ENCODE data around the gene HPRT1. TPM values are rescaled to one million over a fixed set of nuclear protein-coding genes. Genes with fewer than 3 reads are reported as not detected.

Gene HPRT1
- total RNA-seq, 1 experiment from 2014 or later = 38.2 TPM

DNA sequence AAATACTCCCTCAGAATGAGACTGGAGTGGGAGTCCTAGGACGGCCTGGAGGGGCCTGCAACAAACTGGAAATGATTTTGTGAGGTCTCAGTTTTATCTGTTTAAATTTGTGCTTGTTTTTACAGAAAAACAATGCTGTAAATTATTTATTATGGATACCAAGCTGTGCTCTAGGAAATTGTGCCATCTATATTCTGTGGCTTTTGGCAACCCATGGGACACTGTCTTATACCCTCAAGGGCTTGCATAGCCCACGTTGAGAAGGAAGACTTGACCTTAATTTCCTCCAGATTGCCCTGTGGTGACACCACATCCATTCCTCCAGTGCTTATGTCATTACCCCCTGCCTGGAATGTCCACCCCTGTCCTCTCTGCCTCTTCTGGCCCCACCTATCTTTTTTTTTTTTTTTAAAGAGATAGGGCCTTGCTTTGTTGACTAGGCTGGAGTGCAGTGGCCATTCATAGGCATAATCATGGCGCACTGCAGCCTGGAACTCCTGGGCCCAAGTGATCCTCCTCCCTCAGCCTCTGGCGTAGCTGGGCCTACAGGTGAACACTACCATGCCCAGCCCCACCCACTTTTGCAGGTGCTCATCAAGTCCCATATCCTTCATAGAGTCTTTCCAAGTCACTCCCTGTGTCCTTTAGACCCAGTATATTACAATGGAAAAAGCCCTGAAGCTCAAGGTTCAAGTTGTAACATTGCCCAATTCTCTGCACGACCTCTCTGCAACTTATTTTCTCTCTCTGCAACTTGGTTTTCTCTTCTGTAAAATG is 77.4 kb downstream of the HPRT1 start:
- DNase-seq (ENCODE audit: low spot score) = no peak
- Mint-ChIP-seq H3K36me3 (no peaks in the 10 kb centered on the region), H3K4me3 (no peak overlapping the region), H3K9me3 (no peaks in the 10 kb centered on the region), H3K27me3 (ENCODE audit: low read depth) (peaks cover 13% of the 10 kb centered on the region), H3K27ac (no peak overlapping the region), H3K4me1 (peaks cover 23% of the 10 kb centered on the region)
- TF ChIP-seq, protein P1, sequence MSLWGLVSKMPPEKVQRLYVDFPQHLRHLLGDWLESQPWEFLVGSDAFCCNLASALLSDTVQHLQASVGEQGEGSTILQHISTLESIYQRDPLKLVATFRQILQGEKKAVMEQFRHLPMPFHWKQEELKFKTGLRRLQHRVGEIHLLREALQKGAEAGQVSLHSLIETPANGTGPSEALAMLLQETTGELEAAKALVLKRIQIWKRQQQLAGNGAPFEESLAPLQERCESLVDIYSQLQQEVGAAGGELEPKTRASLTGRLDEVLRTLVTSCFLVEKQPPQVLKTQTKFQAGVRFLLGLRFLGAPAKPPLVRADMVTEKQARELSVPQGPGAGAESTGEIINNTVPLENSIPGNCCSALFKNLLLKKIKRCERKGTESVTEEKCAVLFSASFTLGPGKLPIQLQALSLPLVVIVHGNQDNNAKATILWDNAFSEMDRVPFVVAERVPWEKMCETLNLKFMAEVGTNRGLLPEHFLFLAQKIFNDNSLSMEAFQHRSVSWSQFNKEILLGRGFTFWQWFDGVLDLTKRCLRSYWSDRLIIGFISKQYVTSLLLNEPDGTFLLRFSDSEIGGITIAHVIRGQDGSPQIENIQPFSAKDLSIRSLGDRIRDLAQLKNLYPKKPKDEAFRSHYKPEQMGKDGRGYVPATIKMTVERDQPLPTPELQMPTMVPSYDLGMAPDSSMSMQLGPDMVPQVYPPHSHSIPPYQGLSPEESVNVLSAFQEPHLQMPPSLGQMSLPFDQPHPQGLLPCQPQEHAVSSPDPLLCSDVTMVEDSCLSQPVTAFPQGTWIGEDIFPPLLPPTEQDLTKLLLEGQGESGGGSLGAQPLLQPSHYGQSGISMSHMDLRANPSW (CRISPR knock-in tag; conservative IDR thresholded peaks at IDR 0.05; ENCODE audit: low read depth) = no peak
- no peak for ATAC-seq
- ChIA-PET POLR2A (no interaction called here), CTCF (no interaction called here)

DNA sequence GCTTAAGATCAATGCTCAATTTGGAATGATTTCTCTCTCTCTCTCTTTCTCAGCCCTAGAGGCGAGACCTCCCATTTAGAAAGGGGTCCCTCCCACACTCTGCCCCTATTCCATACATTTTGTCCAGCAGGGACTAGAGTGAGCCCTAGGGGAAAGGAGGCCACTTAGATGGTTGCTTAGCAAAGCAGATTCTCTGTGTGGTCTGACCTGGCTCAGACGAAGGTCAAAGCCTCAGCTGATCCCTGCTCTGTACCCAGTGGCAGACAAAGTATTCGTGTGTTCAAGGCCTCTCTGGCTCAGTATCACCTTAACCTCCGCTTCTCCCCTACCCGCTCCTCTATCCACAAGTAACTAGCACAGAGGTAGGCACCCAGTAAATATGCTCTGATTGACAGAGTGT is 78.4 kb downstream of the HPRT1 start:
- Mint-ChIP-seq H3K27me3 (ENCODE audit: low read depth) (peaks cover 13% of the 10 kb centered on the region), H3K9me3 (no peaks in the 10 kb centered on the region), H3K4me1 (peaks cover 26% of the 10 kb centered on the region), H3K27ac (no peak overlapping the region; the same call in 1 of the 2 replicates), H3K36me3 (no peaks in the 10 kb centered on the region), H3K4me3 (no peak overlapping the region)
- no peak for TF ChIP-seq ESRRA (CRISPR knock-in tag; IDR thresholded peaks at IDR 0.05; ENCODE audit: borderline replicate concordance)
- TF ChIP-seq, protein P2, sequence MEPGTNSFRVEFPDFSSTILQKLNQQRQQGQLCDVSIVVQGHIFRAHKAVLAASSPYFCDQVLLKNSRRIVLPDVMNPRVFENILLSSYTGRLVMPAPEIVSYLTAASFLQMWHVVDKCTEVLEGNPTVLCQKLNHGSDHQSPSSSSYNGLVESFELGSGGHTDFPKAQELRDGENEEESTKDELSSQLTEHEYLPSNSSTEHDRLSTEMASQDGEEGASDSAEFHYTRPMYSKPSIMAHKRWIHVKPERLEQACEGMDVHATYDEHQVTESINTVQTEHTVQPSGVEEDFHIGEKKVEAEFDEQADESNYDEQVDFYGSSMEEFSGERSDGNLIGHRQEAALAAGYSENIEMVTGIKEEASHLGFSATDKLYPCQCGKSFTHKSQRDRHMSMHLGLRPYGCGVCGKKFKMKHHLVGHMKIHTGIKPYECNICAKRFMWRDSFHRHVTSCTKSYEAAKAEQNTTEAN (CRISPR knock-in tag; IDR thresholded peaks at IDR 0.05) = no peak
- TF ChIP-seq RELA (CRISPR knock-in tag; IDR thresholded peaks at IDR 0.05; ENCODE audit: borderline replicate concordance) = no peak
- TF ChIP-seq TEAD1 (CRISPR knock-in tag; IDR thresholded peaks at IDR 0.05) = no peak
- no peak for TF ChIP-seq GTF2I (CRISPR knock-in tag; conservative IDR thresholded peaks at IDR 0.05)
- TF ChIP-seq, protein P3, sequence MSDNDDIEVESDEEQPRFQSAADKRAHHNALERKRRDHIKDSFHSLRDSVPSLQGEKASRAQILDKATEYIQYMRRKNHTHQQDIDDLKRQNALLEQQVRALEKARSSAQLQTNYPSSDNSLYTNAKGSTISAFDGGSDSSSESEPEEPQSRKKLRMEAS (CRISPR knock-in tag; IDR thresholded peaks at IDR 0.05) = no peak
- no peak for TF ChIP-seq JUN (CRISPR knock-in tag; IDR thresholded peaks at IDR 0.05)
- TF ChIP-seq, protein P4, sequence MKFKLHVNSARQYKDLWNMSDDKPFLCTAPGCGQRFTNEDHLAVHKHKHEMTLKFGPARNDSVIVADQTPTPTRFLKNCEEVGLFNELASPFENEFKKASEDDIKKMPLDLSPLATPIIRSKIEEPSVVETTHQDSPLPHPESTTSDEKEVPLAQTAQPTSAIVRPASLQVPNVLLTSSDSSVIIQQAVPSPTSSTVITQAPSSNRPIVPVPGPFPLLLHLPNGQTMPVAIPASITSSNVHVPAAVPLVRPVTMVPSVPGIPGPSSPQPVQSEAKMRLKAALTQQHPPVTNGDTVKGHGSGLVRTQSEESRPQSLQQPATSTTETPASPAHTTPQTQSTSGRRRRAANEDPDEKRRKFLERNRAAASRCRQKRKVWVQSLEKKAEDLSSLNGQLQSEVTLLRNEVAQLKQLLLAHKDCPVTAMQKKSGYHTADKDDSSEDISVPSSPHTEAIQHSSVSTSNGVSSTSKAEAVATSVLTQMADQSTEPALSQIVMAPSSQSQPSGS (CRISPR knock-in tag; IDR thresholded peaks at IDR 0.05; ENCODE audit: borderline replicate concordance, low read depth) = no peak
- TF ChIP-seq ZNF121 (CRISPR knock-in tag; IDR thresholded peaks at IDR 0.05) = no peak
- TF ChIP-seq CREM (CRISPR knock-in tag; IDR thresholded peaks at IDR 0.05) = no peak
- TF ChIP-seq ZNF232 (CRISPR knock-in tag; IDR thresholded peaks at IDR 0.05) = no peak
- TF ChIP-seq FOXJ3 (CRISPR knock-in tag; IDR thresholded peaks at IDR 0.05; ENCODE audit: borderline replicate concordance) = no peak
- no peak for TF ChIP-seq NR1H2 (CRISPR knock-in tag; IDR thresholded peaks at IDR 0.05)
- TF ChIP-seq, protein P5, sequence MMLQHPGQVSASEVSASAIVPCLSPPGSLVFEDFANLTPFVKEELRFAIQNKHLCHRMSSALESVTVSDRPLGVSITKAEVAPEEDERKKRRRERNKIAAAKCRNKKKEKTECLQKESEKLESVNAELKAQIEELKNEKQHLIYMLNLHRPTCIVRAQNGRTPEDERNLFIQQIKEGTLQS (CRISPR knock-in tag; conservative IDR thresholded peaks at IDR 0.05) = no peak
- ATAC-seq (no peak), DNase-seq (ENCODE audit: low spot score) (no peak)
- ChIA-PET CTCF (no interaction called here), POLR2A (no interaction called here)

DNA sequence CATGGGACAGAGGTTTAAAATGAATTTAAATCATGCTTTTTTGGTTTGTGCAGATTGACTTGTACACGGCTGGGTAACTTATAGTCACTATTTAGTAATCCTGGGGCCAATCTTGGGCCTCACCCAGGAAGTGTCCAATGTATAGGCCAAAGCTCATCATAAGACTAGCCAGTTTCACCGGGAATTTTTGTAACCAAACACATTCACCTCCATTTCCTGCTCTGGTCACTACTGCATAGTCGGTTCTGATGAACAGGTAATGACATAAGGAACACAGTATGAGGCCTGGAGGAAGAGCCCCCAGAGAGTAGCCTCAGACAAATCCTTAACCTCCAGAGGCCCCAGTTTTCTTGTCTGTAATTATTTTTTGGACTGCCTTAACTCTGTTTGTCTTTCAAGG is 81.9 kb downstream of the HPRT1 start:
- H3K4me1 Mint-ChIP-seq = peaks cover 38% of the 10 kb centered on the region
- ChIA-PET POLR2A (no interaction called here), CTCF (interaction anchor here (1.2 to 1.6 kb wide), 2 partner anchors 21 to 222 kb away, joined by 5 to 10 read pairs; no protein-coding TSS in a partner anchor)
- no peaks in the 10 kb centered on the region for H3K36me3 Mint-ChIP-seq
- H3K4me3 Mint-ChIP-seq = no peak overlapping the region
- H3K27me3 Mint-ChIP-seq (ENCODE audit: low read depth) = peaks cover 32% of the 10 kb centered on the region
- DNase-seq (ENCODE audit: low spot score) (no peak), ATAC-seq (no peak)
- no peak overlapping the region for H3K27ac Mint-ChIP-seq
- H3K9me3 Mint-ChIP-seq = no peaks in the 10 kb centered on the region
- TF ChIP-seq, protein P6, sequence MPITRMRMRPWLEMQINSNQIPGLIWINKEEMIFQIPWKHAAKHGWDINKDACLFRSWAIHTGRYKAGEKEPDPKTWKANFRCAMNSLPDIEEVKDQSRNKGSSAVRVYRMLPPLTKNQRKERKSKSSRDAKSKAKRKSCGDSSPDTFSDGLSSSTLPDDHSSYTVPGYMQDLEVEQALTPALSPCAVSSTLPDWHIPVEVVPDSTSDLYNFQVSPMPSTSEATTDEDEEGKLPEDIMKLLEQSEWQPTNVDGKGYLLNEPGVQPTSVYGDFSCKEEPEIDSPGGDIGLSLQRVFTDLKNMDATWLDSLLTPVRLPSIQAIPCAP (CRISPR knock-in tag; IDR thresholded peaks at IDR 0.05) = no peak
- TF ChIP-seq ZNF121 (CRISPR knock-in tag; IDR thresholded peaks at IDR 0.05) (no peak), ZNF416 (CRISPR knock-in tag; IDR thresholded peaks at IDR 0.05) (no peak), ZNF138 (CRISPR knock-in tag; conservative IDR thresholded peaks at IDR 0.05) (no peak), ZNF423 (CRISPR knock-in tag; IDR thresholded peaks at IDR 0.05) (no peak), OVOL2 (CRISPR knock-in tag; IDR thresholded peaks at IDR 0.05; ENCODE audit: borderline replicate concordance) (no peak), TP53 (CRISPR knock-in tag; IDR thresholded peaks at IDR 0.05) (no peak), MYBL2 (CRISPR knock-in tag; IDR thresholded peaks at IDR 0.05) (no peak)
- TF ChIP-seq, protein P7, sequence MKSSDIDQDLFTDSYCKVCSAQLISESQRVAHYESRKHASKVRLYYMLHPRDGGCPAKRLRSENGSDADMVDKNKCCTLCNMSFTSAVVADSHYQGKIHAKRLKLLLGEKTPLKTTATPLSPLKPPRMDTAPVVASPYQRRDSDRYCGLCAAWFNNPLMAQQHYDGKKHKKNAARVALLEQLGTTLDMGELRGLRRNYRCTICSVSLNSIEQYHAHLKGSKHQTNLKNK (CRISPR knock-in tag; IDR thresholded peaks at IDR 0.05) = no peak
- TF ChIP-seq, protein P8, sequence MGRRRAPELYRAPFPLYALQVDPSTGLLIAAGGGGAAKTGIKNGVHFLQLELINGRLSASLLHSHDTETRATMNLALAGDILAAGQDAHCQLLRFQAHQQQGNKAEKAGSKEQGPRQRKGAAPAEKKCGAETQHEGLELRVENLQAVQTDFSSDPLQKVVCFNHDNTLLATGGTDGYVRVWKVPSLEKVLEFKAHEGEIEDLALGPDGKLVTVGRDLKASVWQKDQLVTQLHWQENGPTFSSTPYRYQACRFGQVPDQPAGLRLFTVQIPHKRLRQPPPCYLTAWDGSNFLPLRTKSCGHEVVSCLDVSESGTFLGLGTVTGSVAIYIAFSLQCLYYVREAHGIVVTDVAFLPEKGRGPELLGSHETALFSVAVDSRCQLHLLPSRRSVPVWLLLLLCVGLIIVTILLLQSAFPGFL (CRISPR knock-in tag; IDR thresholded peaks at IDR 0.05; ENCODE audit: borderline replicate concordance) = no peak
